Activated T-cell treated with anti-CD3 and anti-CD28 coated beads for 4 hours (primary cell): Measurements from ENCODE around the gene LRP5.
A peak's percentile ranks its signal among the peaks of the same experiment; 100 is the strongest.
"Not testable (repeated sequence)": the region's sequence is repeated elsewhere in the genome, so short reads cannot be mapped to it uniquely, and the experiment has no call there.

Experiments used
- DNase-seq: peaks from one replicate; pipeline ENCODE4 v3.0.0-alpha.2; 2020

LRP5 gene

DNA sequence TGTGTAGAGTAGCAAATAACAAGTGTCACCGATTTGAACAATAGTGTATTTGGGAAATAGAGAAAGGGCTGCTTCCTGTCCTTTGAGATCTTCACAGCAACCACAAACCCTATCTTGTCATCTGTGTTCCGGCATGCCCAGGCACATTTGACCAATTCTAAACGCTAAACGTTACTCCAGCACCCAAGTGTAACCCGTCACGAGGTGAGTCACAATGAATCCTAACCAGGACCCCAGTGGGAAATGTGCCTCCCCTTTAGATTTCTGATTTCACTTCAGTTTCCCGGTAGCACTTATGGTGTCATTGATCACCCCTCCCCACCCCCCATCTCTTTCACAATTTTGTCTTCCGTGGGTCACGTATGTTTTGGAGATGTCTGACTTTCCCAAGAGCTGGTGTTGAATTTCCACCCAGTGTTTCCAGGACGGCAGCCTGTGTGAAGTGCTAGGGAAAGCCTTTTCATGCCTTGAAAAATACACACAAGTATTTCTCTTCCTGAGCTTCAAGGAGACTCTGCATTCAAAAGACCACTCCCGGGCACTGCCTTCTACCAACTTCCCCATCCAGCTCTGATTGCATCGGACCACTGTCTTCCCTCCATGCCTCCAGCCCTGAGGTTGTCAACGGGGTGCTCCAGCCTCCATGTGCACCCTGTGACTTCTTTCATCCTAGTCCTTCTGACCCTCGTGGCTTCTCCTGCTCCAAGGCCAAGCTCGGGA, 30.1 kb upstream of the LRP5 start:
- DNase-seq = peak; percentile 11

DNA sequence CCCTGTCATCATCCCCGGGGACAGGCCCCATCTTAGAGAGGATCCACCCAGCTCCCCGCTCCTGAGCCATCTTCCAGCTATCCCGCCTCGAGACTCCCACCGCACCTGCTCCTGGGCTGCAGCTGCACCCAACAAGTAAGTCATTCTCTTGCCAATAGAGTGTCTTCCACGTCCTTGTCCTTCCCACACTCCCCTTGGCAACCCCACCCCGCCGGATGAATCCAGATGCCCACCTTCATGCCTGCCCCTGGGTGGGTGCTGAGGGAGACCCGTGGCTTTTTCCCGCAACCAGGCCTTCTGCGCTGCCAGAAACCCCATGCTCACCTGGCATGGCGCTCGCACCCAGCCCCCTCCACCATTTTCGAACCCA, 29.5 kb upstream of the LRP5 start:
- DNase-seq = no peak

DNA sequence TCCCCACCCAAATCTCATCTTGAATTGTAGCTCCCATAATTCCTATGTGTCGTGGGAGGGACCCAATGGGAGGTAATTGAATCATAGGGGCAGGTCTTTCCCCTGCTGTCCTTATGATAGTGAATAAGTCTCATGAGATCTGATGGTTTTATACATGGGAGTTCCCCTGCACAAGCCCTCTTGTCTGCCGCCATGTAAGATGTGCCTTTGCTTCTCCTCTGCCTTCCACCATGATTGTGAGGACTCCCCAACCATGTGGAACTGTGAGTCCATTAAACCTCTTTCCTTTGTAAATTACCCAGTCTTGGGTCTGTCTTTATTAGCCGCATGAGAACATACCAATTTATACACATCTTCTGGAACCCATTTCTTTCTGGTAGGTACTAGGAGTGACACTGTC, 27.8 kb upstream of the LRP5 start:
- not testable (repeated sequence) for DNase-seq

DNA sequence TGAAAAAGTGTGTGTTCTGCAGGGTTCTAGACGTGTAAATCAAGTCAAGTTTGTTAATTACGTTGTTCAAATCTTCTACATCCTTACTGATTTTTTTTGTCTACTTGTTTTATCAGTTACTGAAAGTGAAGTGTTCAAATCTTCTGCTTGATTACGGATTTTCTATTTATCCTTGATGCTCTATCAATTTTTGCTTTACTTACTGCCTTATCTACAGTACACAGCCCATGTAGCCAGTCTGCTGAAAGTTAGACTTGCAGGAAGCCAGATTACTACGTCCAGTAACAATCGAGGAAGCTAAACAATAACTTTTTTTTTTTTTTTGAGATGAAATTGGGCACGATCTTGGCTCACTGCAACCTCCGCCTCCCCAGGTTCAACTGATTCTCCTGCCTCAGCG, 25.0 kb upstream of the LRP5 start:
- no peak for DNase-seq

DNA sequence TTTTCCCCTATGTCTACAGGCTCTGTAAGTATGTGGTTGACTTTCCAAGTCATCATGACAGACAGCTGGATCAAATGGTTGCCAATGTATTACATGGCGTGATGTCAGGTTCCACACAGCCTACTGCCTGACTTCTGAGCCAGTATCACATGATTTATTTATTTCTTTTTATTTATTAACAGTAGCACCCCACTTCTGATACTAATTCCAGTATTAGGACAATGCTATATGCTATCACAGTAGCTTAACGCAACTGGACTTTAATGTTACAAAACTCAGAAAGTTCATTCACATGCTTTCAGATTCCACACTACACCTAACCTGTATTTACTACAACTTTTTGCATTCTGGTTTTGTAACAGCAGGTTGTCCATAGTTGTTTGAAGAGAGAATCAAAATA, 22.9 kb upstream of the LRP5 start:
- no peak for DNase-seq

DNA sequence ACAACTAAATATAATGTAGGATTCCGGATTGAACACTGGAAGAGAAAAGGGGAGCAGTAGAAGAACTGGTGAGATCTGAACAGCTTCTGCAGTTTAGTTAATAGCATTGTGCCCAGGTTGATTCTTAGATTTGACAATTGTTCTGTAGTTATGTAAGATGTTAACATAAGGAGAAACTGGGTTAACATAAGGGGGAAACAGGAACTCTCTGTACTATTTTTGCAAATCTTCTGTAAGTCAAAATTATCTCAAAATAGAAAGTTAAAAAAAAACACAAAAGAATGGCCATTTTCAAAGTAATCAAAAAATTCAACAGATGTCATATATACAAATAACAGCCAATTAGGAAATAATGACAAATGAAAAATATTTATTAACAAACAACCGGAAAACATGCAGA, 18.7 kb upstream of the LRP5 start:
- DNase-seq = no peak

DNA sequence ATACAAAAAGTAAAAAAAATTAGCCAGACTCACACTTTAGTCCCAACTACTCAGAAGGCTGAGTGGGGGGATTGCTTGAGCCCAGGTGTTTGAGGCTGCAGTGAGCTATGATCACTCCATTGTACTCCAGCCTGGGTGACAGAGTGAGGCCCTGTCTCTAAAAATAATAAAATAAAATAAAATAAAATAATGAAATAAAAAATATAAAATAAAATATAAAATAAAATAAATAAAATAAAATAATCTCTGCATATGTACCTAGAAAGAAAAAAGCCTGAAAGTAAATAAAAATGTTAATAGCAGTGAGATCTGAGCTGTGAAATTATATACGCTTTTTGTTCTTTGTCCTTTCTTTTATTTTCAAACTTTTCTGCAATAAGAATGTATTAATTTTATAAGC, 17.1 kb upstream of the LRP5 start:
- no peak for DNase-seq

DNA sequence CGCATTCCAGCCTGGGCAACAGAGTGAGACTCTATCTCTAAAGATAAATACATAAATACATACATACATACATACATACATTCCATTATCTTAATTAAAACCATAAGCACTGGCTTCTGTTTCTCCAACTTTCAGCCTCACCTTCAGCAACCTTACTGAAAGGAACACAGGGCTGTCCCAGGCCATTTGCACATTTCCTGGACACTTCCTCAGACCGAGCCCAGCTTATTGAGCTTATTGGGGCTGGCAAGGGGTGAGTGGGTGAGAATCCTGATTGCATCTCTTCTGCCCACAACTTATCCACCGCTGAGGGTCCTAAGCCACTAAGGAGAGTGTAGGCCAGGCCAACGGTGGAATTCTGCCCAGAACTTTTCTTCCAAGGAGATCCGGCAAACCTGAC, 16.5 kb upstream of the LRP5 start:
- no peak for DNase-seq

DNA sequence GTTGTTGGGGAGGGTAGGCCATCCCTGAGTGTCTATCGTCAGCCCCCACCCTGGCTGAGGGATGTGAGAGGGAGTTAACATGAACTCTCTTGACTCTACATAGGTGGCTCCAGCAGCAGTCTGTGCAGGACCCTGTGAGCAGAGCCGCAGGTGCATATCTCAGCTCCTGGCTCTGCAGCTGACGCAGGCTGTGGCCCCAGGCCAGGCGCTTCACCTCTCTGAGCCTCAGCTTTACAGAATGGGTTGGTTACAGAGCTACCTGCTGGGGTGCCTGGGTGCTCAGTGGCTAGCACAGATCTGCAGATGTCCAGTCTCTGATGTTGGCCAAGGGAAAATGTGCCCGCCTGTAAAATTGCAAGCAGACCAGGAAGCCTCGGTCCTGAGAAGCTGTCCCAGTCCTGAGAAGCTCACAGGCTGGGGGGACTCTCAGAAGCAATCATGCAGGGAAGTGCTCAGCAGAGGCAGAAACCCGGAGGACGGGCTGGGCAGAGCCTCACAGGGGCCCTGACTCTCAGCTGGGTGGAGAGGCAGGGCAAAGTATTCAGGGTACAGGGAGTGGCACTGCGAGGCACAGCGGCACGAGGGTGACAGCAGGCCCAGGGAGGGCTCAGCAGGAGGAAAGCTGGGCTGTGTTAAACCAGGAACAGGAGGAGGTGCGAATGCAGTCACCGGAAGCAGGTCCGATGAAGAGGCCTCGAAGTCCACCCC, 15.9 kb upstream of the LRP5 start:
- DNase-seq = no peak

DNA sequence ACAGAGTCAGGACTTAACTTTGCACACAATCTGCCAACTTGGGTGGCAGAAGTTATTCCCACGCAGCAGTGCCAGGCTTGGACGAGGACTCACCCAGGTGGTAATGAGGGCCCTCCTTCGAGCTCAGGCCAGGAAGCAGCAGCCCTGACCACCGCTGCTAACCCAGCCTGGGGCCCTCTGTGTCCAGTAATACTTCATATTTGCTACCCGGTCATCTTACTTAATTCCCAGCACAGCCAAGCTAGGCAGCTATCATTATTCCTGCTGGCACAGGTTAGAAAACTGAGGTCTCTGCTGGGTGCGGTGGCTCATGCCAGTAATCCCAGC, 15.4 kb upstream of the LRP5 start:
- DNase-seq = no peak

DNA sequence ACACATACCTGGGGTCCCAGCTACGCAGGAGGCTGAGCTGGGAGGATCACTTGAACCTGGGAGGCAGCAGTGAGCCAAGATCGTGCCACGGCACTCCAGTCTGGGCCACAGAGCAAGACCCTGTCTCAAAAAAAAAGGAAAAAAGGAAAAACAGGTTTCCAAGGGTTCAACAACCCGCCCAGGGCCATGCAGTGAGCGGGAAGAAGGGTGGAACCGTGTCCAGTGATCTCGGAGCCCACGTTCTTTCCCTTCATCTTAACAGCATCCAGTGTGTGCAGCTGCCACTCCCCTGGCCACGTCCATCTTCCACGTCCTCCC, 14.9 kb upstream of the LRP5 start:
- DNase-seq = no peak

DNA sequence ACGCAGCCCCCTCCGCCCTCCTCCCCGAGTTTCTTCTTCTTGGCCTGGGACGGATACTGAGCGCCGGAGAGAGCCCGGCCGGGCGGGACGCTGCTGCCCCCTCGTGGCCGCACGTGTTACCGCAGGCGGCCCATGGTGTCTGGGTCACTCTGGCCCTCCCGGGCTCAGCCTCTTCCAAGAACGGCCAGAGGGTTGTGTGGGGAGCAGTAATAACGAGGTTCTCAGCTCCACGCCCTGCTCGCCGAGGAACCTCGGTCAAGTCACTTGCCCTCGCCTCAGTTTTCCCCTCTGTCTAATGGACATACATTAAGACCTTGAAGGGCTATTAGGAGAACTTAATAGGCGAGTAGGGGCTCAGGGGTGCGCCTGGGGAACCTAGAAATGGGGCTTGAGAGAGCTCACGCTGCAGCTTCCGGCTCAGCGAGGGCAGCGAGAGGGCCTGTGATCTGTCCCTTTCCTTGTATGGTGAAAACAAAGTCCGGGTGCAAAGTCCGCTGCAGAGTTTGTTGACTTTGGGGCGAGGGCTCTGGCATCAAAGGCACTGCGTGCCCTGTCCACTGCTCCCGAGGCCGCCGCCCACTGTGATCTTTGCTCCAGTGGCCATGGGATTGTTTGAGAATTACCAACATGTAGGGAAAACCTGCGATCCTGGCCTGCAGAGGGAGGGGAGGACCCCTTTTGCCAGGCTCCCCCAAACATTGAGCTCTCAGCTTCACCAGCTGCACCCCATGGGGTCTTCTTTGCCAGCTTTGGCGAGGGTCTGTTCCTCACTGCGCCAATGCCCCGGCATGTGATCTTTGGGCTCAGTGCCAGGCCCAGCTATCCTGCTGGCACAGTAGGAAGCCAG, 14.4 kb upstream of the LRP5 start:
- peak; percentile 62 for DNase-seq

DNA sequence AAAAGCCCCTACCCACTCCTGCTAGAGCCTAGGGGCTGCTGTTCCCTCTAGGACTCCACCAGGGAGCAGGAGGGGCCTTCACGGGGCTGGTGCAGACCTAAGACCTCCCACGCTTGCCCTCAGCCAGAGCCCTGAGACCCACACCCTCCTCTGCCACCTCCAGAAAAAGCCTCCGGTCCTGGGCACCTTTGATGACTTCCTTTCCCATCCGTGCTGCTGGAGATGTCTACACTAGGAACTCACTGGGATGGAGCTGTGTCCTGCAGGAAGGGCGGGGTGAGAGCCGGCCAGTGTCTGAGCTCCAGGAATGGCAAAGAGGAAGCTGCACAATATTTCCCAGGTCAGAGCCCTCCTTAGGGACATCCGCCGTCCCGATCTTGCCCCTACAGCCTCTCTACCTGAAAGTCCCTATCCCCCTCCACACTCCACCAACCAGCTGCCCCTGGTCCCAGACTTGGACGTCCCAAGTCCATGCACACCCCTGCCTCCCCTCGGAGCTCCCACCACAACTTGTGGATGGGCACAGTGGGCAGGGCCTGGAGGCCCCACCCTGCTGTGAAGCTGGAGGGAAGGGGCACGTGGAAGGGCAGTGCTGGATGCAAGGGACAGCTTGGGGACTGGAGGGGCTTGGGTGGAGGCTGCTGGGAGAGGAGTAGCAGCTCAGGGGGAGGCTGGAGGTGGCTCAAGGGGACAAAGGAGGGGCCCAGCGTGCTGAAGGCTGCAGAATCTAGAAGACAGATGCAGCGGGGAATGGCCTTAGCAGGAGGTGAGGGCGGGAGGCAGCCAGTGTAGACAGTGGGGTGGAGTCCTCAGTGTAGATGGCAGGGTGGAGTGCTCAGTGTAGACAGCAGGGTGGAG, 13.5 kb upstream of the LRP5 start:
- no peak for DNase-seq

DNA sequence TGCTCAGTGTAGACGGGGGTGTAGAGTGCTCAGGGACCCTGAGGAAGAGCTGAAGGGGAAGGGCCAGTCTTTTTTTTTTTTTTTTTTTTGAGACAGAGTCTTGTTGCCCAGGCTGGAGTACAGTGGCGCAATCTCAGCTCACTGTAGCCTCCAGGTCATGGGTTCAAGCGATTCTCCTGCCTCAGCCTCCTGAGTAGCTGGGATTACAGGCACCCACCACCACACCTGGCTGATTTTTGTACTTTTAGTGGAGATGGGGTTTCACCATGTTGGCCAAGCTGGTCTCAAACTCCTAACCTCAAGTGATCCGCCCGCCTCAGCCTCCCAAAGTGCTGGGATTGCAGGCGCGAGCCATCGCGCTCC, 12.9 kb upstream of the LRP5 start:
- not testable (repeated sequence) for DNase-seq

DNA sequence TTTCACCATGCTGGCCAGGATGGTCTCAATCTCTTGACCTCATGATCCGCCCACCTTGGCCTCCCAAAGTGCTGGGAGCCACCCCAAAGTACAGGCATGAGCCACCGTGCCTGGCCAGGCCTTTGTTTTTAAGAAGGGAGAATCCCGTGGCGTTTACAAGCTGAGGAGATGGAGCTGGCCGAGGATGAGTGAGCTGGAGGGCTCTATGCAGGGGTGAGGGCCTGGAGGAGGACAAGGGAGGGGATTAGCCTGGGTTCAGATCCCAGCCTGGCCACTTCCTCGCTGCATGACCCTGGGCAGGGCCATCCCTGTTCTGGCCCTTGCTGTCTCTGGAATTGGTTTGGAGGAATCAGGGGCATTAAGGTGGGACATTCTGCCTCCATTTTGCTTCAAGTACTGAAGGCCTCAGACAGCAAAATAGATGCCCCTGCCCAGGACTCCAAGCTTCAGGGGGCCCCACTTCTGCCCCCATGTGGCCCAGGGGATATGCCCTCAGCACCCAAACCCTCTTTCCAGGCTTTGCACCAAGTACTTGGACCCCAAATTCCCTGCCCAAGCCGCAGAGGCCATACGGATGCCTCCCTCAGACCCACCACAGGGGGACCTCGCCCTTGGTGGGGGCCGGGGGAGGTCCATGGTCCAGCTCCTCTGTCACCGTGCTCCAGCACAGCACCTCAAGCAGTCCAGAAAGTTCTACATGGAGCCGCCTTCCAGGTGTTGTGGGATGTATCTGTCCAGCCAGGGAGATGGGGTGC, 12.1 kb upstream of the LRP5 start:
- no peak for DNase-seq

DNA sequence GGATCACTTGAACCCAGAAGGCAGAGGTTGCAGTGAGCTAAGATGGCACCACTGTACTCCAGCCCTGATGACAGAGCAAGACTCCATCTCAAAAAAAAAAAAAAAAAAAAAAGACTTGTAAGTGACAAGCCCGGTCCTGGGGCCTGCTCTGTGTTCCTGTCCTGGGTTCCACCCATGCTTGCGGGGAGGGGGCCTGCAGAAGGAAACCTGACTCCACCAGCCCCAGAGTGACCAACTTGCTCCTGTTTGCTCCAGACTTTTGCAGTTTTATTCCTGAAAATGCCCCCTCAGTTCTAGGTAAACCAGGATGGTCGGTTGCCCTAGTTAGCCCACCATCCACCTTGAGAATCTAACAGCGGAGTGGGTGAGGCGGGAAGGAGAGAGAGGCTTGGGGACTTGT, 10.1 kb upstream of the LRP5 start:
- DNase-seq = no peak

DNA sequence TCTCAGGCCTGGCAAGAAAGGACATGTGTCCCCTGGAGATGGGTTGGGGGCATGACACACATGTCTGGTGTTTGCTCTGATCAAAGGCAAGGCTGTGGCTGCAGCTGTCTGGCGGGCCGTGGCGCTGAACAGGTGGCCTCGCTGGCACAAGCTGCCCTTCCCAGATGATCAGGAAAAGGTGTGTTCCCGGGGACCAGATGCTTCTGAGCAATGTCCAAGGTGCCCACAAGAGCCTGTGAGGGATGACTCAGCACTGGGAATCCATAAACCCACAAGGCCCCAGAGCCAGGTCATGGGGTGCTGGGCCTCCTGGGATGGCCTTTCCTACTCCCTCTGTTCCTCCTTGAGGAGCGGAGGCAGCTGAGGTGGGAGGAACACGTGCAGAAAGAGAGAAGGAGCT, 9.7 kb upstream of the LRP5 start:
- no peak for DNase-seq

DNA sequence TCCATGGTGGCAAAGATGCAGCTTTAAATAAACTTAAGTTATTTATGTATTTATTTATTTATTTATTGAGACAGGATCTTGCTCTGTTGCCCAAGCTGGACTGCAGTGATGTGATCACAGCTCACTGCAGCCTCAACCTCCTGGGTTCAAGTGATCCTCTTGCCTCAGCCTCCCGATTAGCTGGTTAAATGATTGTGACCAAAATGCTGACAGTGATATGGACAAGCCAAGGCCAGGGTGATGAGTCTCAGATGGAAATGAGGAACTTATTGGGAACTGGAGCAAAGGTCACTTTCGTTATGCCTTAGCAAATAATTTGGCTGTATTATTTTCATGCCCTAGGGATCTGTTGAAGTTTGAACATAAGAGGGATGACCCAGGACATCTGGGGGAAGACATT, 9.3 kb upstream of the LRP5 start:
- no peak for DNase-seq

DNA sequence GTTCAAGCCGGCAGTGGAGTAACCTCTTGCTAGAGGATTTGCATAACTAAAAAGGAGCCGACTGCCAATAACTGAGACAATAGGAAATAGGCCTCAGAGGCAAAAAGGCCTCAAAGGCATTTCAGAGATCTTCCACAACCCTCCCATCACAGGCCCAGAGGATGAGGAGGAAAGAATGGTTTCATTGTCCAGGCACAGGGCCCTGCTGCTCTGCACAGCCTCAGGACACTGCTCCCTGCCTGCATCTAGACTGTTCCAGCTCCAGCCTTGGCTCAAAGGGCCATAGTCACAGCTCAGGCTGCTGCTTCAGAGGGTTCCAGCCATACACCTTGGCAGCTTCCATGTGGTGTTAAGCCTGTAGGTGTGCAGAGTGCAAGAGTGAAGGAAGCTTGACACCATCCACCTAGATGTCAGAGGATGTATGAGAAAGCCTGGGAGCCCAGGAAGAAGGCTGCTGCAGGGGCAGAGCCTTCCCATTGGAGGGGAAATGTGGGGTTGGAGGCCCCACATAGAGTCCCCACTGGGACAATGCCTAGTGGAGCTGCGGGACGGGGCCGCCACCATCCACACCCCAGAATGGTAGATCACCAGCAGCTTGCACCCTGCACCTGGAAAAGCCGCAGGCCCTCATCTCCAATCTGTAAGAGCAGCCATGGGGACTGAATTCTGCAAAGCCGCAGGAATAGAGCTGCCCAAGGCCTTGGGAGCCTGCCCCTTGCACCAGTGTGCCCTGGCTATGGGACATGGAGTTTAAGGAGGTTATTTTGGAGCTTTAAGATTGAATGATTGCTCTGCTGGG, 8.2 kb upstream of the LRP5 start:
- DNase-seq = no peak

DNA sequence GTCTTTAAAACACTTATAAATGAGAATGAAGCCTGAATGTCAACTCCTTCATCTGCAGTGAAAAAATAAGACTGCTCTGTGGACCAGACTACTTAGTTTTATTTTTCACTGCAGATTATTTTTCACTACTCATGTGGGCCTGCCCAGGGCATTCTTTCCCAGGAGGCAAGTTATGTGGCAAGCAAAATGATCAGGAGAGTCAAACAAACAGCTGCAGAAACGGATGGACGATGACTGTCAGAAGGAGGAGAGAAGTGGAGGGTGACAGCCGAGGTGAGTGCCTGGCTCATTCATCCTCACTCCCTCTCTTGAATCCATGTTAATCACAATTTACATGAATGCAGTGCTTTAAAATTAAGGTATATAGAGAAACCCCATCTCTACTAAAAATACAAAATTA, 5.8 kb upstream of the LRP5 start:
- no peak for DNase-seq

DNA sequence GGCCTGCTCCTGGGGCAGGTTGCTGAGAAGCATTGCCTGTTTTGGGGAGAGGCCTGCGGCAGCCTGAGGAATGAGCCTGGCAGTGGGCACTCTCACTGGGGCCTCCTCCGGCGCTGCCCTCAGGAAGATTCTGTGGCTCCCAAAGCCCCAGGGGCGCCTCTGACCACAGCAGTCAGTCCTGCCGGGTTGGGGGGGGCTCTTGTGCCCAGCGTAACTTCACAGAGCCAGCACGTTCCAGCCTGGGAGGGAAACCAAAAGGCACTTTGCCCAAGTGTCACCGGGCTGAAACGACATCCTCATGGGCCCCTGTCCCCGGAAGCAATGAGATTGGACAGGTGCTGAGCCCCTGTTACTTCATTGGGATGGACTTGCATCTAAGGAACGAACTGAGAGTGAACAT, 4.3 kb upstream of the LRP5 start:
- no peak for DNase-seq

DNA sequence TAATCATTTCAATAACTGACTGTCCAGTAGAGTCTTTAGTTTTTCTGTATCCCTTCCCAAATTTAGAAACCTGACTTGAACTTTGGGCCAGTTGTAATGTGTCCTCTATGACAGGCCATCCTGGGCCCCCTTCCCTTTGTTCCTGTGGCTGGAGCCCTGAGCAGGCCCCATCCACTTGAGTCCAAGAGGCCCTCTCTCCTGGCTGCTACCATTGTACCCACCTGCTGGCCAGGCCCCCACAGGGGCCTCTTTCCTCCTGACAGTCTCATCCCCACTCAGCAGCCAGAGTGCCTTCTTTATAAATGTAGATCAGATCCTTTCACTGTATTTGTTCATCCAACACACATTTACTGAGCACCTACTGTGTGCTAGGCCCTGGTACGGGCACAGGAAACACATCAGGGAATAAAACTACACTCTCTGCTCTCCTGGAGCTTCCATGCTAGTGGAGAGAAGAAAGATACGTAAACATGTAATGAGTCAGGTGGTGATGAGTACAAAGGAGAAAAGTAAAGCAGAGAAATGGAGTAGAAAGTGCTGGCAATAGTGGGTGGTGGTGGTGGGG, 2.7 kb upstream of the LRP5 start:
- no peak for DNase-seq
